ENCODE results near the gene SGIP1.

SGIP1 gene

DNA sequence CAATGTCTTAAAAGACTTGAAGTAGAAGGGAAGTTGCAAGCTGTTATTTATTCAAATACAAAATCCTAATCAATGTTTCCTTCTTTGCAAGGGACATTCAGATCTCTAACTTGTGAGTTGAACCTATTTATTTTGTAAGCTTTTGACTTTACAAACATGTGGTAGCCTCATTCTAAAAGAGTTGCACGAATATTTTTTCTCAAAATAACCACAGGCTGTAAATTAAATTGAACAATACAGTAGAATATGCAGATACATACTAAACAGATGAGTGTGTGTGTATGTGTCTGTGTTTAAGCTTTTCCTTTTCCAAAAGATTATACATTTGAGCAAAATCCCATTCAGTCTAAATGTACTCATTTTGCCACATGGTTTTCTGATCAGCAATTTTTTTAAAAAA lies 213.5 kb downstream of the SGIP1 start:
- no peak for DNase-seq
- no peak overlapping the region for H3K9ac ChIP-seq (ENCODE audit: low read length)
- no peaks in the 10 kb centered on the region for H3K9me2 ChIP-seq (replicated peaks; ENCODE audit: insufficient read depth, low read length)
- no peaks in the 10 kb centered on the region for H3K9me3 ChIP-seq (replicated peaks; ENCODE audit: insufficient read depth, low read length)
- no peaks in the 10 kb centered on the region for H3F3A ChIP-seq (ENCODE audit: insufficient read depth, low read length)
- H3K4me1 ChIP-seq (ENCODE audit: low read length) = no peaks in the 10 kb centered on the region
- TF ChIP-seq EZH2 (optimal IDR thresholded peaks at IDR 0.05; ENCODE audit: low read depth, low read length) (no peak), EZH2phosphoT487 (IDR thresholded peaks at IDR 0.05; ENCODE audit: low read length) (no peak)
- TF ChIP-seq, protein P1, sequence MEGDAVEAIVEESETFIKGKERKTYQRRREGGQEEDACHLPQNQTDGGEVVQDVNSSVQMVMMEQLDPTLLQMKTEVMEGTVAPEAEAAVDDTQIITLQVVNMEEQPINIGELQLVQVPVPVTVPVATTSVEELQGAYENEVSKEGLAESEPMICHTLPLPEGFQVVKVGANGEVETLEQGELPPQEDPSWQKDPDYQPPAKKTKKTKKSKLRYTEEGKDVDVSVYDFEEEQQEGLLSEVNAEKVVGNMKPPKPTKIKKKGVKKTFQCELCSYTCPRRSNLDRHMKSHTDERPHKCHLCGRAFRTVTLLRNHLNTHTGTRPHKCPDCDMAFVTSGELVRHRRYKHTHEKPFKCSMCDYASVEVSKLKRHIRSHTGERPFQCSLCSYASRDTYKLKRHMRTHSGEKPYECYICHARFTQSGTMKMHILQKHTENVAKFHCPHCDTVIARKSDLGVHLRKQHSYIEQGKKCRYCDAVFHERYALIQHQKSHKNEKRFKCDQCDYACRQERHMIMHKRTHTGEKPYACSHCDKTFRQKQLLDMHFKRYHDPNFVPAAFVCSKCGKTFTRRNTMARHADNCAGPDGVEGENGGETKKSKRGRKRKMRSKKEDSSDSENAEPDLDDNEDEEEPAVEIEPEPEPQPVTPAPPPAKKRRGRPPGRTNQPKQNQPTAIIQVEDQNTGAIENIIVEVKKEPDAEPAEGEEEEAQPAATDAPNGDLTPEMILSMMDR (IDR thresholded peaks at IDR 0.05; ENCODE audit: low read length) = no peak
- H3K79me2 ChIP-seq (ENCODE audit: low read length) = no peaks in the 10 kb centered on the region
- no peak overlapping the region for H2AFZ ChIP-seq (ENCODE audit: low read length)
- H3K27me3 ChIP-seq (replicated peaks; ENCODE audit: insufficient read depth, low read length) = no peaks in the 10 kb centered on the region
- H3K4me3 ChIP-seq (ENCODE audit: low read length) = no peak overlapping the region
- no peaks in the 10 kb centered on the region for H3K36me3 ChIP-seq (replicated peaks; ENCODE audit: insufficient read depth, low read length)
- H4K20me1 ChIP-seq (ENCODE audit: insufficient read depth, low read length) = no peaks in the 10 kb centered on the region
- H3K4me2 ChIP-seq (ENCODE audit: low read depth, low read length) = no peak overlapping the region
- H3K27ac ChIP-seq (ENCODE audit: low read length) = no peak overlapping the region

DNA sequence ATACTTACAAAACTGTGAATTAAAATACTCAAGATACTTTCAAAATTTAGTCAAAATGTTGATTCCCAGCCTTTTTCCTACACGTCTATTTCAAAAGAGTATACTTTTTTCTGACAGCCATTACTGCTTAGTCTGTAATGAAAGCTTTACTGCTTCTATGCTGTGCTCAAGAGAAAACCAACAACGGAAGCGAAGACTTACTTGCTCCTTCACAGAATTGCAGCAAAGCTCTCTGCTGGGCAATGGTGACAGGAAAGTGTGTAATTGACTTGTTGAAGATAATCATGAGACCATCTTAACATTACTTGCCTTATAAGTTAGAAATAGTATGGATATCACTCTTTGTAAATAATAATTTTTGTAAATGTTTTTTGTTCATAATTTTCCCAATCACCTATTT lies 216.6 kb downstream of the SGIP1 start:
- H3F3A ChIP-seq (ENCODE audit: insufficient read depth, low read length) = no peaks in the 10 kb centered on the region
- no peaks in the 10 kb centered on the region for H3K9me3 ChIP-seq (replicated peaks; ENCODE audit: insufficient read depth, low read length)
- H3K79me2 ChIP-seq (ENCODE audit: low read length) = no peaks in the 10 kb centered on the region
- H3K4me2 ChIP-seq (ENCODE audit: low read depth, low read length) = no peak overlapping the region
- no peak overlapping the region for H3K4me3 ChIP-seq (ENCODE audit: low read length)
- H3K27ac ChIP-seq (ENCODE audit: low read length) = no peak overlapping the region
- no peak for DNase-seq
- TF ChIP-seq, protein P1 (IDR thresholded peaks at IDR 0.05; ENCODE audit: low read length) = no peak
- no peak for TF ChIP-seq EZH2 (optimal IDR thresholded peaks at IDR 0.05; ENCODE audit: low read depth, low read length)
- TF ChIP-seq EZH2phosphoT487 (IDR thresholded peaks at IDR 0.05; ENCODE audit: low read length) = no peak
- peaks cover 5% of the 10 kb centered on the region; the same call in 1 of the 2 replicates for H3K4me1 ChIP-seq (ENCODE audit: low read length)
- no peak overlapping the region for H3K9ac ChIP-seq (ENCODE audit: low read length)
- H3K27me3 ChIP-seq (replicated peaks; ENCODE audit: insufficient read depth, low read length) = no peaks in the 10 kb centered on the region
- H3K36me3 ChIP-seq (replicated peaks; ENCODE audit: insufficient read depth, low read length) = no peaks in the 10 kb centered on the region
- no peaks in the 10 kb centered on the region for H4K20me1 ChIP-seq (ENCODE audit: insufficient read depth, low read length)
- H3K9me2 ChIP-seq (replicated peaks; ENCODE audit: insufficient read depth, low read length) = no peaks in the 10 kb centered on the region
- H2AFZ ChIP-seq (ENCODE audit: low read length) = no peak overlapping the region

DNA sequence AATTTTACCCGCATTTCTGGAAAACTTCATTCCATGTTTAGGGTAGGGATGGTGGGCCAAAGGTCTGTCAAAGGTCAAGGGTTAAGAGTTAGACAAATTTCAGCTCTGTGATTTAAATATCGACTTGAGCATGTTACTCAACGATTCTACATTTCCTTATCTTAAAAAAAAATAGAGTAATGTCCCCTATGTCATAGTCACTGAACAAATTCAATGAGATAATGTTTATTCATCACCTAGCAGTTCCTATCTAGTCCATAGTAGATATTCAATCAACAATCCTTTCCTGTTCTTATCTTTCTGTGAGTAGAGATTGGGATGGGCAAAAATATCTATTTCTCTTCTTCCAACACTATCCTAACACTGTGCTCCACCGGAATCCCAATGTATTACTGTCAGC lies 217.2 kb downstream of the SGIP1 start:
- DNase-seq = no peak
- Histone ChIP-seq H3K9me3 (replicated peaks; ENCODE audit: insufficient read depth, low read length) (no peaks in the 10 kb centered on the region), H2AFZ (ENCODE audit: low read length) (no peak overlapping the region), H3K4me2 (ENCODE audit: low read depth, low read length) (no peak overlapping the region), H3K79me2 (ENCODE audit: low read length) (no peaks in the 10 kb centered on the region), H4K20me1 (ENCODE audit: insufficient read depth, low read length) (no peaks in the 10 kb centered on the region), H3K27me3 (replicated peaks; ENCODE audit: insufficient read depth, low read length) (no peaks in the 10 kb centered on the region), H3K9me2 (replicated peaks; ENCODE audit: insufficient read depth, low read length) (no peaks in the 10 kb centered on the region), H3K36me3 (replicated peaks; ENCODE audit: insufficient read depth, low read length) (no peaks in the 10 kb centered on the region), H3F3A (ENCODE audit: insufficient read depth, low read length) (no peaks in the 10 kb centered on the region), H3K4me3 (ENCODE audit: low read length) (no peak overlapping the region), H3K4me1 (ENCODE audit: low read length) (peaks cover 5% of the 10 kb centered on the region; the same call in 1 of the 2 replicates), H3K27ac (ENCODE audit: low read length) (no peak overlapping the region), H3K9ac (ENCODE audit: low read length) (no peak overlapping the region)
- no peak for TF ChIP-seq EZH2 (optimal IDR thresholded peaks at IDR 0.05; ENCODE audit: low read depth, low read length)
- no peak for TF ChIP-seq EZH2phosphoT487 (IDR thresholded peaks at IDR 0.05; ENCODE audit: low read length)
- TF ChIP-seq, protein P1 (IDR thresholded peaks at IDR 0.05; ENCODE audit: low read length) = no peak
